CD4-positive, alpha-beta T cell treated with Interleukin-4 for 4 hours (primary cell): Measurements from ENCODE around the gene HBA2.
A peak's percentile ranks its signal among the peaks of the same experiment; 100 is the strongest.
"Not testable (repeated sequence)": the region's sequence is repeated elsewhere in the genome, so short reads cannot be mapped to it uniquely, and the experiment has no call there.

Experiments used
- DNase-seq: peaks from one replicate; pipeline ENCODE4 v3.0.0-alpha.2; 2020

Gene HBA2

GRCh38 chr16:176006-176405 lies 3.3 kb downstream of the HBA2 start:
- not testable (repeated sequence) for DNase-seq

GRCh38 chr16:176477-177382 lies 4.1 kb downstream of the HBA2 start, which contains the start of gene HBA1:
Gene HBA1, plus strand, starts transcription at chr16:176680. Its CDS starts 37 bp downstream, at chr16:176717.
- not testable (repeated sequence) for DNase-seq

- DNase-seq: no peak
These were observed 4.7 kb downstream of the HBA2 start for GRCh38 chr16:177394-177822.

- no peak for DNase-seq
These were observed 5.4 kb downstream of the HBA2 start for GRCh38 chr16:177981-178667.

- DNase-seq: no peak
These were observed 6.0 kb downstream of the HBA2 start for GRCh38 chr16:178668-179015.

GRCh38 chr16:179211-180092 lies 6.8 kb downstream of the HBA2 start:
- no peak for DNase-seq

GRCh38 chr16:180101-180675 lies 7.5 kb downstream of the HBA2 start, which contains the start of gene HBQ1:
Gene HBQ1, plus strand, starts transcription at chr16:180459. Its CDS starts 28 bp downstream, at chr16:180487.
- DNase-seq: no peak

GRCh38 chr16:180681-181564 lies 8.2 kb downstream of the HBA2 start:
- peak; percentile 73 for DNase-seq

GRCh38 chr16:181565-182021 lies 8.9 kb downstream of the HBA2 start:
- no peak for DNase-seq

GRCh38 chr16:183005-183404 lies 10.3 kb downstream of the HBA2 start:
- DNase-seq: no peak

GRCh38 chr16:185213-185612 lies 12.5 kb downstream of the HBA2 start:
- no peak for DNase-seq

- no peak for DNase-seq
These were observed 13.0 kb downstream of the HBA2 start for GRCh38 chr16:185691-186090.

- DNase-seq: no peak
These were observed 14.7 kb downstream of the HBA2 start for GRCh38 chr16:187330-187729.

- peak; percentile 8 for DNase-seq
These were observed 16.0 kb downstream of the HBA2 start for GRCh38 chr16:188674-189073.

- no peak for DNase-seq
These were observed 17.0 kb downstream of the HBA2 start for GRCh38 chr16:189604-190186.

- no peak for DNase-seq
These were observed 19.2 kb downstream of the HBA2 start for GRCh38 chr16:191831-192230.

GRCh38 chr16:192686-193085 lies 20.0 kb downstream of the HBA2 start:
- DNase-seq: no peak

- no peak for DNase-seq
These were observed 20.8 kb downstream of the HBA2 start for GRCh38 chr16:193441-193840.

GRCh38 chr16:194516-194915 lies 21.8 kb downstream of the HBA2 start:
- no peak for DNase-seq

- DNase-seq: no peak
These were observed 27.7 kb downstream of the HBA2 start for GRCh38 chr16:200388-200787.

- no peak for DNase-seq
These were observed 30.6 kb downstream of the HBA2 start for GRCh38 chr16:203246-203645.
